Hematopoietic multipotent progenitor cell treated with erythropoietin and hydrocortisone succinate and interleukin-3 and kit ligand, for 4 days (in vitro differentiated cells): ENCODE data around the gene CAPN2.
"Not testable (repeated sequence)": the region's sequence is repeated elsewhere in the genome, so short reads cannot be mapped to it uniquely, and the experiment has no call there.

Experiments used
- DNase-seq: peaks from one replicate; pipeline ENCODE4 v3.0.0-alpha.2; 2015

The CAPN2 gene

DNA sequence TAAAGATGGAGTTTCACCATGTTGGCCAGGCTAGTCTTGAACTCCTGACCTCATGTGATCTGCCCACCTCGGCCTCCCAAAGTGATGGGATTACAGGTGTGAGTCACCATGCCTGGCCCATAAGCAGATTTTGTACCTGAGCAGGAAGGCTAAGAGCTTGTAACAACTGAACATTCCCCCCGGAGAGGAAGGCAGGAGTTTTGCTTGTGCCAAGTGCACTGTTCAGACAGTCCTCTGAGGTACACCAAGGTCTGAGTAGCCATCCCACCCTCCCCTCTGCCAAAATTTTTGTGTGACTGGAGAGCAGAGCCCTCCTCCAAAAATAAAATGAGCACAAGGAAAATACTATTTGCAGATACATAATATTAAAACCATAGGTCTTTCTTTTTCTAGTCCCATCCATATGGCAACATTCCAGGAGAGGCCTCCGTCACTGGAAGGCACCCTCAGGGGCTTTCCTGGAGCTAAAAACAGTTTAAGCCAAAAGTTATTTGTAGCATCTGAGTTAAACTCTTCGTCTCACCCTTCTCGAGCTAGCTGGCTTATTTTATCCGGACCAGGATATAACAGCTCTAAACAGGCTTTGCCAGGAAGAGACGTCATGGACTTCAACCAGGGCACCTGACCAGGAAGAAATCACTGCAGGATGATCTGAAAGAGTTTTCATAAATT is 27.2 kb downstream of the CAPN2 start:
- DNase-seq = no peak

DNA sequence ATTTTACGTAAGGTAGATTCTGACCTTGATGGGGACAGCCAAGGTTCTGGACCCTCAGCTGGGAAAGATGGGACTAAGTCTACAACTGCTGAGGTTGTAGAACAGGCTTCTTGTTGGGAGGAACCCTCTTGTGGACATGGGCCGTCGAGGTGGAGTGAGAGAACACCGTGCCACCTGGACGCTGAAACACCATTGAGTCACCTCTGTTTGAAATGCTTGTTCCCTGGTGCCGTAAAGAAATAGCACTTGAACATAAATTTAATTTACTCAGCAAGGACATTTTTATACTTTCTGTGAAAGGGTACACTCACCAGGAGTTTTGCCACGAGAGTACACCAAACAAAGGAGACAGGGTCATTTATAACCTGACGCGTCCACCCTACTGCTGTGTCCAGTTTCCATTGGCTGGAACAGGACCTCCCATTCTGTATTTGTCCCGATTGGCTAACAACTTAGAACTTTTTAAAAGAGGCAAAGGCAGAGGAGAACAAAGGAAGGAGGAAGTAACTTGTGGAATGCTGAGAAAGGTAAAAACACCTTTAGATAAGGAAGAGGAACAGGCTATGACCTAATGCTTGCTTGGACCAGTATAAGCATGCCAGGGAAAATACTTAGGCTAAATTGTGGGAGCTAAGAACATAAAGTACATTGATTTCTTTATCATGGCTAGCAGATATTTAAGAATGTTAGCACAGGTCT is 27.8 kb downstream of the CAPN2 start:
- DNase-seq = not testable (repeated sequence)

- DNase-seq = no peak
Observed at GRCh38 chr1:223741861-223742260, 29.5 kb downstream of the CAPN2 start.

DNA sequence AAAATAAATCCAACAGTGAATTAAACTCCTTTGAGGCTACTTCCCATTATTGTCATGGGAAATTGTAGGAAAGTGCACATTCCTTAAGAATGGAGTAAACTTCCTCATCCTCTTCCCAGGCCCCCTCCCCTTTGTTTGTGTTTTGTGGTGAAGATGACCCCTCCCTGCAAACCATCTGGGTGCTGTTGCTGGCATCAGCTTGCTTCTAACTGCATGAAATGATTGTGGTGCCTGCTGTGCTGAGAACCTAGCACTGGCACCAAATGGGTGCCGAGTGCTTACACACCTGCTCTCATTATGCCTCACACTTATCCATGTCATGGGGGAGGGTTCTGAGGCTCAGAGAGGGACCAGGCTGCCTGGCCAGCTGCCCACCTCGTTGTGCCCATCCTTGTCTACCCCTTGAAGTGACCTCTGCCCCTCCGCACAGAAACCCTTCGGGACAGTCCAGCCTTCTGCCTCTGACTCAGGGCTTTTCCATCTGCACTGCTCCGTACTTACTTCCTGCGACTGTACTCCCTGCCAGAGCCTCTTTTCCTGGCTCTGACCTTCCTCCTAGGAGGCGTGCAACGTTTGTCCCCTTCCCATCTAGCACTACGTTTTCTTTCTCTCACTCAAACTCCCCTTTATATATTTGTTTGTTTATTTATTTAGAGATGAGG is 30.6 kb downstream of the CAPN2 start:
- DNase-seq = no peak

- DNase-seq = no peak
Observed at GRCh38 chr1:223745731-223746130, 33.4 kb downstream of the CAPN2 start.

DNA sequence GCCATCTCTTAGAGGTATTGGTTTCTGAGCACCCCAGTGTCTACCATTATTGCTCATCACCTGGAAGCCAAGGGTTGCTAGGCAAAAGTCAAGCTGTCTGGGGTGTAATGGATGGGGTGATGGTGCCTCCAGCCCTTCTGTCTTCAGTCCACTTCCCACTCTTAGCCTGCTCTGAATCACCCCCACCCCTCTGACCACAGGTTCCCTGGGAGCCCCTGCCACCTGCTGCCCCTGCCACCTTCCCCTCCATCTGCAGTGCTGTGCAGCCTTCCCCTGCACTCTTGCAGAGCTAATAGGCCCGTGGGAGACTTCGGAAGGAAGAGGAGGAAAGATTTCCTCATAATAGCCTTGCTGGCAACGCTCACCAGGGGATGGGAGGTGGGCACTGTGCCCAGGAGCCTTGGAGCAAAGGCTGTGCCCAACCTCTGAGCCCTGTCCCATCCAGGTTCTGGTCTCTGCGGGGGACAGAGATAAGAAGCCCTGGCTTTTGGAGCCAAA is 35.5 kb downstream of the CAPN2 start:
- no peak for DNase-seq

- peak; percentile 32 for DNase-seq
Observed at GRCh38 chr1:223748405-223748772, 36.0 kb downstream of the CAPN2 start.

DNA sequence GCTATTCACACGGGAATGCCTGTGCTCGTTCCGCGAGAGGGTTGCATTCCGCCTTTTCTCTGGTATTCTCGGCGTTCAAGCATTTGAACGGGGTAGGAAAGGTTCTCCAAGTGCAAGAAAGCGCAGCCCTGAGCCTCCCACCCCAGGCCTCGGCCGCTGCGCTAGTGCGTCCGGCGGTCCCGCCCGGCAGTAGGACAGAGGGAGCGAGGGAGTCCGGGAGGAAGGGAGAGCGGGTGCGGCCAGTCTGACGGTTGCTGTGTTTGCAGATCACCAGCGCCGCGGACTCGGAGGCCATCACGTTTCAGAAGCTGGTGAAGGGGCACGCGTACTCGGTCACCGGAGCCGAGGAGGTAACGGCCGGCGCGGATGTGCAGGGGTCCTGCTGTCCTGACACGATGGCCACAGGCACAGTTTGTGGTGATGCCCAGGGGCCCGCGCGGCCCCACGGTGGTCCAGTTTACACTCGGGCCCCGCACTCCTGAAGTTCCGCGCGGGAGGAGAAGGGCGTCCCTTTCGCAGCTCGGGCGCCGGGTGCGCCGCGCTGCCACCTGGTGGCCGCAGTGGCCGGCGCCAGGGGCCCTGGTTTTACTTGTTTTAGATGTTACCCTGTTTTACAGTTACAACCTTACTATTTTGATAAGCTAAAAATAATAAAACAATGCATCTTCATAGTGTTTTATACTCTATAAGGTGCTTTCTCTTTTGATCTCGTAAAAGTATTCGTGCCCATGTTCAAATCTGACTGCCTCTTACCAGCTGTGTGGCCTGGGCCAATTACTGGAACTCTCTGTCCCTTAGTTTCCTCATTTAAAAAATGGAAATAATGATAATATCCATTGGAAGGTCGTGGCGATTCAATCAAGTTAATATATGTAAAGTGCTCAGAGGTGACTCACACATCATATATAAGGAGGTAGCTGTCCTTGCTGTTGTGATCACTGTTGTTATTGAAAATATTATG is 36.7 kb downstream of the CAPN2 start:
- DNase-seq = peak; percentile 80

GRCh38 chr1:223750730-223751570 is 38.6 kb downstream of the CAPN2 start:
- no peak for DNase-seq

DNA sequence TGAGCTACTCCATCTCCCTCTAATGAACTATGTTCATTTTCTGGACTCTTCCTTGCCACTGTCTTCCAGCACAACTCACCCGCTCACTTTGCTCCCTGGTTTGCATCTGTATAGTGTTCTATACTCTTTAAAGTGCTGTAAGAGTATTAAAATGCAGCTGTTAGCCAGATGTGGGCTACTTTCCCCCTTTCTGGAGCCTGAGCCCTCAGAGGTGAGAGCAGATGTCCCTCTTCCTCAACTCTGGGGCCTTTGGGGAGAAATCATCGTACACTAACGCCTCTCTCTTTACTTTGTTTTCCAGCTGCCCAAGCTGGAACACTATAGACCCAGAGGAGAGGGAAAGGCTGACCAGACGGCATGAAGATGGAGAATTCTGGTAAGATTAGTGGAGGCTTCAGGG is 39.4 kb downstream of the CAPN2 start:
- no peak for DNase-seq

DNA sequence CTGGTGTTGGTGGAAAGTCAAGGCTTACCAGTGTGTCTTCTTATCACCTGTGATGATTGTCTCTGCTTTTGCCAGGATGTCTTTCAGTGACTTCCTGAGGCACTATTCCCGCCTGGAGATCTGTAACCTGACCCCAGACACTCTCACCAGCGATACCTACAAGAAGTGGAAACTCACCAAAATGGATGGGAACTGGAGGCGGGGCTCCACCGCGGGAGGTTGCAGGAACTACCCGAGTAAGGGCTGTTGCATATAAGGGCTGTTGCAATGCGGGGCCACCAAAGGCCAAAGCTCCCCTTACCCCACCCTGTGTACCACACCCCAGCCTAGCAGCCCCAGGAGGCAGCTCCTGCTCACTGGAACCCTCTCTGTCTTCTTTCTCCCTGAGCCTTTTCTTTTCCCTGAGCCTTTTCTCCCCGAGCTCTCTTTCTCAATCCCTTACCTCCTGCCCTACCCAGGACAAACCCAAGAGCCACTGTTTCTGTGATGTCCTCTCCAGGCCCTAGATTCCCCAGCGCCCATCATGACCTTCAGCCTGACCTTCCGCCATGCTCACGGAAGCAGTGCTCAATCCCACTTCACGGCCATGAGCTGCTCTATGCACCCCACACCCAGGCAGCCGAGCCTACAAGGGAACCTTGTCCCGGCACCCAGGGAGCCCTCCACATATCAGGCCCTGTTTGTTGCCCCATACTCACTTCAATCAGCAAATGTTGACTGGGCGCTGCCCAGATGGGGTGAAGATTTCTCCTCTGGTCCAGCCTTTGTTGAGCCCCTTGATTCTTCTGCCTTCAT is 40.6 kb downstream of the CAPN2 start:
- no peak for DNase-seq

DNA sequence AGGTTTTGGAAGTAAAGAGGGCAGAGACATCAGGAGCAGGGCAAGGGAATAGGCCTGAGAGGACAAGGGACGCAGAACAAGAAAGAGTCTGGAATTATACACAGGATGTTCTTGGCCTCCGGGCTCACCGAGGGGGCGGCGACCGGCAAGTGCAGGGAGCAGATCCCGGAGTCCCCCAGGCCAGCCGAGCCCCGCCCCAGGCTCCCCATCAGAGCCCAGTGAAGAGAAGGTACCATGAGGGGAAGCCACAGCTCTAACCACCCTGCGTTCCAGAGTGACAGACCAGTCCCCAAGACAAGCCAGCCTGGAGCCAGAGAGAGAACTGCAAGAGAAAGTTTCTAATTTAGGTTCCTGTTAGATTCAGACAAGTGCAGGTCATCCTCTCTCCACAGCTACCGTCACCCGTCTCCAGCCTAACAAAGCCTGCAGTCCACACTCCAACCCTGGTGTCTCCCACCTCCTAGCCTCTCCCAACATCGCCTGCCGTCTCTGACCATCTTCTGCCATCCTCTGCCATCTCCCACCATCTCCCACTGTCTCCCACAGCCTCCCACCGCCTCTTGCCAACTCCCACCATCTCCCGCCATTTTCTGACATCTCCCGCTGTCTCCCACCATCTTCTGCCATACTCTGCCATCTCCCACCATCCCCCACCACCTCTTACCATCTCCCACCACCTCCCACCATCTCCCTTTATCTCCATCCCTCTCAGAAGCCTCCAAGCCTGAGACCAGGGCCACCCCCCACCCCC is 42.5 kb downstream of the CAPN2 start:
- DNase-seq = no peak

GRCh38 chr1:223755432-223755792 is 43.1 kb downstream of the CAPN2 start:
- DNase-seq = no peak

DNA sequence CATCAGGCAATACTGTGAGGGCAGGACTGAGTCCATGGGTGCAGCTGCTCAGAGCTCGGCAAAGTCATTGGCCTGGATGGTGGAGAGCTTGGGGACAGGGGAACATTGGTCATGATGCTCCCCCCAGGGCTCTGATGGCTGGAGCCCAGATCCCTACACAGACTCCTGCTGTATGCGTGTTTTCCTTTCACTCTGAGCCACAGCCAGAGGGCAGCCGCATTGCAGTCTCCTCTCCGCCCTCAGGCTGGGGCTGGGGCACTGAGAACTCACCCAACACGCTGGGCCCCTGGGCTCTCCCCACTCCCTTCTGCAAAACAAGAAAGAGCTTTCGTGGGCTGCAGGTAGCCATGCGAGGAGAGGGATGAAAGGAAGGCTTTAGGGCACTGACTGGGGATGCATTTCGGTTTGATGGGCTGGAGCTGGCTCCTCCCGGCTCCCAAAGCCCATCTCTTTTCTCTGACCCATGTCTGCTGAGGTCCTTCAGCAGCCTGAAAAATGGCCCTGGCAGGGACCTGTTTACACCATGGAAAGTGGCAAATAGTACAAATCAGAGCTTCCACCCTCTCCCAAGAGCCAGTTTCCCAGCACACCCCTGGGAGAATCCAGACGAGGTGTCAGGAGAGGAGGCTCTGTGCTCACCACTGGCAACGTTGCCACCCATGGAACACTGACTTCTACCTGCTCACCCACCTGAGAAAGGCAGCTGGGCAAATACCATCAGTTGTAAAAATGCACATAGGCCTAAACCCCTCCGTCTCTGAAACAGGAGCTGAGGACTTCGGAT is 43.8 kb downstream of the CAPN2 start:
- DNase-seq = no peak

- no peak for DNase-seq
Observed at GRCh38 chr1:223756806-223757700, 44.7 kb downstream of the CAPN2 start.

- no peak for DNase-seq
Observed at GRCh38 chr1:223758734-223759133, 46.4 kb downstream of the CAPN2 start.

GRCh38 chr1:223759273-223759672 is 46.9 kb downstream of the CAPN2 start:
- no peak for DNase-seq

DNA sequence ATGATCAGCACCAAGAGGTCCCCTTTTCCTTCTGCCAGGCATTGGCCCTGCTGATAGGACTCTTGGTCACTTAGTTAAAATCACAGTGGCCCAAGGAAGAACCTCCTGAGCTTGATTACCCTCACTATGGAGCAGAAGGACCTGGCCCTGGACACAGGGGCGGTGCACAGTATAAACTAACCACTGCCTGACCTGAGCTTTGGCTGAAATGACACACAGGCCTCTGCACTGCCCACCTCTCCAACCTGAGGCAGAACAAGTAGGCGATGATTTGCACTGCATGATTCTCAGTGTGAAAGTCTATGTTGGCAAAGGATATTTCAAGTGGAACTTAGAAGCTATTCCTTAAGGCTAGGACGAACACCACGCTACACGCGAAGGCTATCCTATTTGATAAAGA is 48.5 kb downstream of the CAPN2 start:
- DNase-seq = no peak
